ENCODE data around the gene CDH24. TPM values are rescaled to one million over a fixed set of nuclear protein-coding genes. Genes with fewer than 3 reads are reported as not detected.

CDH24 gene
- total and polyA plus RNA-seq, 2 of the 4 experiments (the other 2 are of a cell fraction): 3.9 to 24.4 TPM

DNA sequence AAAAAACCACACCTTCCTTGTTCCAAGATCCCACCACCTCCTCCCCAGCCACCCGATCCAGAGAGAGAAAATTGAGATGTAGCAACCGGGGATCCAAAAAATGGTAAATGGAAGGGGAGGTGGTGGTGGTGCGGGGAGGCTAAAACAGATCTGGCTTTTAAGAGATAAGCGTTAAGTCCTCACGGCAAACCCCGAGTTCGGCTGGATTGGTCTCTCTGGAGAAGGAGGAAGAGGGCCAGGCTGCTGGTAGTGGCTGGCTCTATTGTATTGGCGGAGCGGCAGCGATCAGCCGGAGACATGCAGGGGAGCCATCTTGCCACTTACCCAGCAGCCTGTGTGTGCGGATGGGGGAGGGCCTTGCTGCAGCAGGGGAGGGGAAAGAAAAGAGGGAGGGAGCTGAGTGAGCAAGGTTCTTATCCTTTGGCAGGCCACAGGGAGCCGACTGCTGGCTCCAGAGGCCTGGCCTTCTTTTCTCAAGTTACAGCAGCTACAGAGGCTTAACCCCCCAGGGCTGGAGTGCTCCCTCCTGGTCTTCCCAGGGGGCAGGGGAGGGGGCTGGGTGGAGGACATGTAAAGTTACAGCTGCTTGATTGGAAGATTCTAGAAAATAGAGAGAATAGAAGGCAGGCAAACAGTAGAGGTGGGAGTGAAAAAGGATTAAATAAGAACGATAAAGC is 14.1 kb upstream of the CDH24 start:
- H2BK20ac ChIP-seq (ENCODE audit: low read depth, low read length): no peak overlapping the region
- peak overlapping the region; percentile 82 for H3K27ac ChIP-seq (ENCODE audit: insufficient read depth, low read length)
- peak overlapping the region; percentile 93 for H3K4me2 ChIP-seq (ENCODE audit: low read depth, low read length)
- H4K91ac ChIP-seq (ENCODE audit: insufficient read depth, low read depth, low read length): peak overlapping the region; percentile 90
- WGBS, 2 experiments (ENCODE audit: extremely low coverage in 2 of 2, insufficient read length in 1 of 2): 0 to 100% methylated on average over 1 to 6 of the region's 14 CpGs
- peak overlapping the region; percentile 36; the same call in 1 of the 2 replicates for H3K18ac ChIP-seq (ENCODE audit: low read depth, low read length)
- H4K5ac ChIP-seq (ENCODE audit: low read depth, low read length): peak overlapping the region; percentile 21; the same call in 1 of the 2 replicates
- peak overlapping the region; percentile 94 for H3K23ac ChIP-seq (ENCODE audit: low read depth, low read length)
- TF ChIP-seq SMC3 (IDR thresholded peaks at IDR 0.05; ENCODE audit: low read depth, low read length) (no peak), MAFK (IDR thresholded peaks at IDR 0.05; ENCODE audit: low read depth, low read length) (no peak), RAD21 (IDR thresholded peaks at IDR 0.05; ENCODE audit: low read length) (no peak), MAZ (IDR thresholded peaks at IDR 0.05; ENCODE audit: borderline replicate concordance, low read depth, low read length) (peak; percentile 92; the same call in 1 of the 2 replicates), CHD1 (IDR thresholded peaks at IDR 0.05; ENCODE audit: low read depth, low read length) (peak; percentile 84; the same call in 1 of the 2 replicates), RFX5 (IDR thresholded peaks at IDR 0.05; ENCODE audit: low read depth, low read length) (no peak), CTCF (conservative IDR thresholded peaks at IDR 0.05; ENCODE audit: low read depth, low read length) (no peak), USF2 (IDR thresholded peaks at IDR 0.05; ENCODE audit: low read depth, low read length) (no peak), ELK1 (IDR thresholded peaks at IDR 0.05; ENCODE audit: borderline replicate concordance, low read depth, low read length) (no peak), BHLHE40 (IDR thresholded peaks at IDR 0.05; ENCODE audit: low read depth, low read length) (no peak), MXI1 (IDR thresholded peaks at IDR 0.05; ENCODE audit: borderline replicate concordance, low read depth, low read length) (no peak), FOS (IDR thresholded peaks at IDR 0.05; ENCODE audit: low read depth, low read length) (no peak), POLR2A (IDR thresholded peaks at IDR 0.05; ENCODE audit: low read depth, low read length) (peak; percentile 56)
- H2AFZ ChIP-seq (replicated peaks; ENCODE audit: low read length, poor library complexity): peak overlapping the region; percentile 68
- in situ Hi-C loops (cut with MboI; ENCODE audit: low sequenced_read_pairs): no loop called here
- peaks cover 13% of the 10 kb centered on the region for H3K4me1 ChIP-seq (ENCODE audit: control insufficient read depth, insufficient read depth, low read length)
- CTCF ChIA-PET: interaction anchor here (1.0 to 2.1 kb wide), 3 partner anchors 13 to 49 kb away, joined by 3 to 9 read pairs (median 3); partner anchors contain the start of genes ACIN1, C14orf119 and CDH24
- peak overlapping the region; percentile 33; the same call in 1 of the 3 replicates for H2BK15ac ChIP-seq (ENCODE audit: low read depth, low read length)
- dilution Hi-C loops (cut with HindIII; ENCODE audit: low sequenced_read_pairs, unreplicated experiment): no loop called here
- peaks cover 43% of the 10 kb centered on the region for H4K20me1 ChIP-seq (ENCODE audit: insufficient read depth, low read length)
- BruUV-seq (replicated peaks): no TSS peak
- no peaks in the 10 kb centered on the region for H3K27me3 ChIP-seq (ENCODE audit: control insufficient read depth, insufficient read depth, low read length)
- peak; percentile 94 for DNase-seq
- H4K8ac ChIP-seq (ENCODE audit: low read depth in 2 of 2, low read length in 2 of 2): peak overlapping the region; percentile 72 to 94
- peaks cover 3% of the 10 kb centered on the region; the same call in 1 of the 2 replicates for H3K9me1 ChIP-seq (ENCODE audit: insufficient read depth, low read length)
- peak overlapping the region; percentile 55 for H3K4me3 ChIP-seq (ENCODE audit: insufficient read depth, low read depth, low read length)
- H2AK5ac ChIP-seq (ENCODE audit: low read depth, low read length): peak overlapping the region; percentile 96
- peak overlapping the region; percentile 97 for H3K14ac ChIP-seq (replicated peaks; ENCODE audit: low read depth, low read length)
- H2BK5ac ChIP-seq (ENCODE audit: low read depth, low read length, poor library complexity, severe bottlenecking): peak overlapping the region; percentile 67
- H2AK9ac ChIP-seq (replicated peaks; ENCODE audit: low read depth, low read length, poor library complexity): peak overlapping the region; percentile 99
- H3K9ac ChIP-seq (ENCODE audit: low read depth, low read length): peak overlapping the region; percentile 82
- peak overlapping the region; percentile 95 for H3K4ac ChIP-seq (ENCODE audit: low read depth, low read length)
- peak overlapping the region; percentile 97 for H3K56ac ChIP-seq (ENCODE audit: extremely low read depth, insufficient read depth, low read length)
- H3K36me3 ChIP-seq (ENCODE audit: control insufficient read depth, insufficient read depth, low read length): peaks cover 38% of the 10 kb centered on the region
- peak overlapping the region; percentile 50 for H2BK120ac ChIP-seq (ENCODE audit: low read depth, low read length)
- POLR2A ChIA-PET (ENCODE audit: unreplicated experiment): interaction anchor here (0.7 to 1.5 kb wide), 4 partner anchors 9 to 24 kb away, joined by 3 to 7 read pairs (median 4); no protein-coding TSS in a partner anchor
- H3K79me1 ChIP-seq (ENCODE audit: low read depth in 1 of 2, low read length in 2 of 2): peaks cover 11 to 65% of the 10 kb centered on the region in 2 experiments
- ATAC-seq (ENCODE audit: low read depth): peak; percentile 92
- H3K9me3 ChIP-seq (ENCODE audit: control insufficient read depth, insufficient read depth, low read length): no peaks in the 10 kb centered on the region
- intact Hi-C loops (cut with micrococcal nuclease): no loop called here

All from IMR-90 (cell line).